Measurements from ENCODE around the gene FABP1. TPM values are rescaled to one million over a fixed set of nuclear protein-coding genes. Genes with fewer than 3 reads are reported as not detected.

FABP1 gene
- total RNA-seq, 1 donor from 2014 or later, result not detected

DNA sequence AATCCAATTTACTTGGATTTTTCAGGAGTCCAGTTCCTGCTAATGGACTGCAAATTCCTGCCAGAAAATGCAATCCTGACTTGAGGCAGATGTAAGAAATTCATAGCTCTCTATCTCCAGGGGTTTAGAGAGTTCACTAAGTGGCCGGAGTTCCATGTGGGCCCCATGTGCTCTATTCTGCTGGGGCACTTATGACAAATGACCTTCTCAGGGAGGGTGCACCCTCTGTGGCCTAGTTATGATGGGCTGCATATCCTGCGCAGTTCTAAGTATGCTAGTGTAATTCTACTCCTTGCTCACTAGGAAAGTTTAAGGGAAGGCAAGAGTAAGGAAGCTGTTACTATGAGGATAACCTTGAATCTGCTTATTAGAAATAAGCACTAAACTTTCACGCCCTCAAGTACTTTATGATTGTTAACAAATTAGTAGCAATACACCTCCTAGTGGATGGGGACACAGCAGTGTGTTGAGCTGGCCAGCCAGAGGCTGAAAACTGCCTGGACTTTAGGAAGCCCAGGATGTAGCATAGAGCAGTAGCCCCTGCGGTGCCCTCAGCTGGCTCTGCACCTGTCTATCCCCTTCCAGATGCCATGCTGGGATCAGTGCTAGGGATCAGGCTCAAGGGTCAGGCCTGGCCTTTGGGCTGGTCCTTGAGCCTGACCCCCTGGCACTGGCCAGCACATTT lies 45.8 kb downstream of the FABP1 start:
- no peak for DNase-seq (ENCODE audit: low read depth, low spot score)

- DNase-seq (ENCODE audit: low read depth, low spot score), result no peak
Observed at GRCh38 chr2:88080545-88080944, 47.3 kb downstream of the FABP1 start.

GRCh38 chr2:88078643-88079172 lies 49.2 kb downstream of the FABP1 start:
- no peak for DNase-seq (ENCODE audit: low read depth, low spot score)

- no peak for DNase-seq (ENCODE audit: low read depth, low spot score)
Observed at GRCh38 chr2:88077080-88077479, 50.8 kb downstream of the FABP1 start.

GRCh38 chr2:88074854-88075292 lies 53.0 kb downstream of the FABP1 start:
- DNase-seq (ENCODE audit: low read depth, low spot score), result no peak

GRCh38 chr2:88074150-88074549 lies 53.7 kb downstream of the FABP1 start:
- DNase-seq (ENCODE audit: low read depth, low spot score), result no peak

Other genes starting within 250 kb of the FABP1 start
- gene RNU2-63P, start 111.5 kb downstream of the FABP1 start, total RNA-seq, result 66.2 TPM in 1 of 2 replicates, not detected in the other
- 13.5 and 16.7 TPM in 2 replicates for gene KRCC1, start 72.3 kb downstream of the FABP1 start, total RNA-seq
- gene SMYD1, start 60.2 kb downstream of the FABP1 start, total RNA-seq, result not detected in 2 replicates
- under 0.01 and 0.21 TPM in 2 replicates for gene THNSL2, start 42.3 kb upstream of the FABP1 start, total RNA-seq